Measurements from ENCODE around the gene FBN1.

The FBN1 gene

GRCh38 chr15:48459571-48460442 lies 185.7 kb downstream of the FBN1 start:
- DNase-seq (ENCODE audit: low spot score in 2 of 2), result no peak
- in situ Hi-C loops (cut with MboI; ENCODE audit: low sequenced_read_pairs), result no loop called here

GRCh38 chr15:48458876-48459275 lies 186.6 kb downstream of the FBN1 start:
- no peaks in the 10 kb centered on the region for H3K36me3 ChIP-seq (replicated peaks)
- H3K27me3 ChIP-seq (ENCODE audit: low read depth), result no peaks in the 10 kb centered on the region
- DNase-seq (ENCODE audit: low spot score in 2 of 2), result no peak
- in situ Hi-C loops (cut with MboI; ENCODE audit: low sequenced_read_pairs), result no loop called here
- no peak overlapping the region for H3K4me3 ChIP-seq
- no peaks in the 10 kb centered on the region for H3K4me1 ChIP-seq
- no peaks in the 10 kb centered on the region for H3K9me3 ChIP-seq

More at GRCh38 chr15:48459571-48460442, 185.7 kb downstream of the FBN1 start:
- no peaks in the 10 kb centered on the region for H3K9me3 ChIP-seq
- no peak overlapping the region for H3K4me3 ChIP-seq
- no peaks in the 10 kb centered on the region for H3K27me3 ChIP-seq (ENCODE audit: low read depth)
- no peaks in the 10 kb centered on the region for H3K4me1 ChIP-seq
- no peaks in the 10 kb centered on the region for H3K36me3 ChIP-seq (replicated peaks)

GRCh38 chr15:48456134-48456533 lies 189.4 kb downstream of the FBN1 start:
- Histone ChIP-seq H3K4me3 (no peak overlapping the region), H3K4me1 (no peaks in the 10 kb centered on the region), H3K9me3 (no peaks in the 10 kb centered on the region), H3K36me3 (replicated peaks) (no peaks in the 10 kb centered on the region), H3K27me3 (ENCODE audit: low read depth) (no peaks in the 10 kb centered on the region)
- in situ Hi-C loops (cut with MboI; ENCODE audit: low sequenced_read_pairs), result no loop called here
- DNase-seq (ENCODE audit: low spot score in 2 of 2), result no peak

DNA sequence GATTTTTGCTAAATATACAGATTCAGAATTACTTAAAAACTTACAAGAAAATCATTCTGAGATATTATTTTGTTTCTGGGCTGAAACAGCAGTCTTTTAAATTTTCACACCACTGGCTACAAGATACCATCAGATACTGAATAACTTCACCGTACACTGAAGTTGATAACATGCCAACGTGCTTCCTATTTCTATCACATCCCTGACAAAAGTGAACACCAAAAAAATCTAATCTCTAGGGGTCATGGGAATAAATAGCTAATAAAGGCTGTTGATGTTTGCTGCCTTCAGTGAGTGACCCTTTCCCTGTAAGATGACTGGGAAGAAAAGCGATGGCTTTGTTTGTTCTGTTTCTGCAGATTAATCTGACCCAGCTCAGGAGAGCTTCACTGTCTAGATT lies 193.8 kb downstream of the FBN1 start:
- in situ Hi-C loops (cut with MboI; ENCODE audit: low sequenced_read_pairs), result no loop called here
- Histone ChIP-seq H3K4me3 (no peak overlapping the region), H3K27me3 (ENCODE audit: low read depth) (no peaks in the 10 kb centered on the region), H3K9me3 (no peaks in the 10 kb centered on the region), H3K36me3 (replicated peaks) (no peaks in the 10 kb centered on the region), H3K4me1 (no peaks in the 10 kb centered on the region)
- no peak for DNase-seq (ENCODE audit: low spot score in 2 of 2)

DNA sequence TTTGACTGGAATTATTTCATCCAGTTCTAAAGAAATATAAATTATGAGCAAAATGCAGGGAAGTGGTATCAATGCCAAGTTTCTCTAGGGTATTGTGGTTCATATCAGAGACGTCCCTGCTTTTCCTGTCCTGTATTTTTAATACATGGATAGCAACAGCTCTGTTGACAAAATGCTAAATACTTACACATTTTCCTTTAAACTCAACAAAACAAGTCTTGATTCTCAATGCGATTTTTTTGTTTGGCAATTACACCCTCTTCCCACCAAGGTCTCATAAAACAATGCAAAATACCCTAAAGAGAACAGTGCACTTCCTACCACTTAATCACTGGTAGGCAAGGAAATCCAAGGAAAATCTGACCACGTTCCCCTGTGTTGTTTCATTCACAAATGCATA lies 194.3 kb downstream of the FBN1 start:
- H3K4me1 ChIP-seq, result no peaks in the 10 kb centered on the region
- H3K4me3 ChIP-seq, result no peak overlapping the region
- H3K9me3 ChIP-seq, result no peaks in the 10 kb centered on the region
- in situ Hi-C loops (cut with MboI; ENCODE audit: low sequenced_read_pairs), result no loop called here
- H3K27me3 ChIP-seq (ENCODE audit: low read depth), result no peaks in the 10 kb centered on the region
- H3K36me3 ChIP-seq (replicated peaks), result no peaks in the 10 kb centered on the region
- no peak for DNase-seq (ENCODE audit: low spot score in 2 of 2)

GRCh38 chr15:48449734-48450133 lies 195.8 kb downstream of the FBN1 start:
- H3K27me3 ChIP-seq (ENCODE audit: low read depth), result no peaks in the 10 kb centered on the region
- H3K9me3 ChIP-seq, result no peaks in the 10 kb centered on the region
- H3K36me3 ChIP-seq (replicated peaks), result no peaks in the 10 kb centered on the region
- no peaks in the 10 kb centered on the region for H3K4me1 ChIP-seq
- no peak for DNase-seq (ENCODE audit: low spot score in 2 of 2)
- in situ Hi-C loops (cut with MboI; ENCODE audit: low sequenced_read_pairs), result no loop called here
- no peak overlapping the region for H3K4me3 ChIP-seq

- no peak for DNase-seq (ENCODE audit: low spot score in 2 of 2)
- Histone ChIP-seq H3K9me3 (no peaks in the 10 kb centered on the region), H3K4me1 (no peaks in the 10 kb centered on the region), H3K36me3 (replicated peaks) (no peaks in the 10 kb centered on the region), H3K27me3 (ENCODE audit: low read depth) (no peaks in the 10 kb centered on the region), H3K4me3 (no peak overlapping the region)
- in situ Hi-C loops (cut with MboI; ENCODE audit: low sequenced_read_pairs), result no loop called here
Observed at GRCh38 chr15:48447657-48448056, 197.9 kb downstream of the FBN1 start.

- no peak for DNase-seq (ENCODE audit: low spot score in 2 of 2)
- no peaks in the 10 kb centered on the region for H3K27me3 ChIP-seq (ENCODE audit: low read depth)
- H3K36me3 ChIP-seq (replicated peaks), result no peaks in the 10 kb centered on the region
- no peak overlapping the region for H3K4me3 ChIP-seq
- no peaks in the 10 kb centered on the region for H3K9me3 ChIP-seq
- H3K4me1 ChIP-seq, result no peaks in the 10 kb centered on the region
- in situ Hi-C loops (cut with MboI; ENCODE audit: low sequenced_read_pairs), result no loop called here
Observed at GRCh38 chr15:48447058-48447457, 198.5 kb downstream of the FBN1 start.

GRCh38 chr15:48442011-48442410 lies 203.5 kb downstream of the FBN1 start:
- H3K4me3 ChIP-seq, result no peak overlapping the region
- DNase-seq (ENCODE audit: low spot score in 2 of 2), result no peak
- no peaks in the 10 kb centered on the region for H3K9me3 ChIP-seq
- in situ Hi-C loops (cut with MboI; ENCODE audit: low sequenced_read_pairs), result no loop called here
- no peaks in the 10 kb centered on the region for H3K4me1 ChIP-seq
- no peaks in the 10 kb centered on the region for H3K36me3 ChIP-seq (replicated peaks)
- H3K27me3 ChIP-seq (ENCODE audit: low read depth), result no peaks in the 10 kb centered on the region

GRCh38 chr15:48440084-48440483 lies 205.4 kb downstream of the FBN1 start:
- no peaks in the 10 kb centered on the region for H3K4me1 ChIP-seq
- DNase-seq (ENCODE audit: low spot score in 2 of 2), result no peak
- in situ Hi-C loops (cut with MboI; ENCODE audit: low sequenced_read_pairs), result no loop called here
- H3K36me3 ChIP-seq (replicated peaks), result no peaks in the 10 kb centered on the region
- H3K9me3 ChIP-seq, result no peaks in the 10 kb centered on the region
- no peak overlapping the region for H3K4me3 ChIP-seq
- no peaks in the 10 kb centered on the region for H3K27me3 ChIP-seq (ENCODE audit: low read depth)

DNA sequence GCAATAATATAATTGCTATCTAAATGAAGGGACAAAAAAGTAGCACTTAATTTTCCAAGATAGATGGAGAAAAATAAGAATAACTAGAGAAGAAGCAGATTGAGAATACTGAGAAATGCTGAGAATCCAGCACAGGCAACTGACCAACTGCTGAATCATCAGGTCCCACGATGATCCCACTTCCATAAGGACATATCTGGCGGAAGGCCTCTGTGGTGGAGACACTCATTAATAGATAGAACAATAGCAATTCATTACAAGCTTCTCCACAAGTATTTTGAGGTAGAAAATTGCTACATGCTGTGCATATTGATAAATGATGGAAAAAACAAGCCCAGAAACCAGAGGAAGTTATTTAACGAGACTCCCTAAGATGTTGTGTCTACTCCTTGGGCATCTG lies 208.3 kb downstream of the FBN1 start:
- H3K27me3 ChIP-seq (ENCODE audit: low read depth), result no peaks in the 10 kb centered on the region
- no peak overlapping the region for H3K4me3 ChIP-seq
- in situ Hi-C loops (cut with MboI; ENCODE audit: low sequenced_read_pairs), result no loop called here
- H3K36me3 ChIP-seq (replicated peaks), result no peaks in the 10 kb centered on the region
- H3K4me1 ChIP-seq, result no peaks in the 10 kb centered on the region
- DNase-seq (ENCODE audit: low spot score in 2 of 2), result no peak
- no peaks in the 10 kb centered on the region for H3K9me3 ChIP-seq

DNA sequence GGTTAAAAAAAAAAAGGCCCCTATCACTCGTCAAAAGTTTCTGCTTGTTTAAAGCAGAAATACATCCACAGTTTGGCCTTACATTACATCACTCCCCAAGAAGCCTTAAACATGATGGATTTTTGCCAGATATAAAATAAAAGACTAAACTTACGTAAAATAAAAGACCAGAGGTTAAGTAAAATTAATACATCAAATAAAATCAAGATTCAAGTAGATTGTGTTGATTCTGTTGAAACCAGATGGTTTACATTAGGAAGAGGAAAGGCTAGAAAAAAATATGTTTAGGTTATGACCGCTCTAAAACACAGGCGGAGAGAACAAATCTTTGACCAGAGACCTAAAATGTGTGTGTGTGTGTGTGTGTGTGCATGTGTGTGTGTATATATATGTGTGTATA lies 210.2 kb downstream of the FBN1 start:
- no peaks in the 10 kb centered on the region for H3K4me1 ChIP-seq
- no peak overlapping the region for H3K4me3 ChIP-seq
- in situ Hi-C loops (cut with MboI; ENCODE audit: low sequenced_read_pairs), result no loop called here
- no peaks in the 10 kb centered on the region for H3K36me3 ChIP-seq (replicated peaks)
- DNase-seq (ENCODE audit: low spot score in 2 of 2), result no peak
- H3K27me3 ChIP-seq (ENCODE audit: low read depth), result no peaks in the 10 kb centered on the region
- H3K9me3 ChIP-seq, result no peaks in the 10 kb centered on the region

GRCh38 chr15:48433226-48433886 lies 212.2 kb downstream of the FBN1 start:
- H3K36me3 ChIP-seq (replicated peaks), result no peaks in the 10 kb centered on the region
- in situ Hi-C loops (cut with MboI; ENCODE audit: low sequenced_read_pairs), result no loop called here
- no peaks in the 10 kb centered on the region for H3K4me1 ChIP-seq
- no peak for DNase-seq (ENCODE audit: low spot score in 2 of 2)
- no peaks in the 10 kb centered on the region for H3K9me3 ChIP-seq
- no peaks in the 10 kb centered on the region for H3K27me3 ChIP-seq (ENCODE audit: low read depth)
- H3K4me3 ChIP-seq, result no peak overlapping the region

GRCh38 chr15:48432688-48433087 lies 212.8 kb downstream of the FBN1 start:
- Histone ChIP-seq H3K9me3 (no peaks in the 10 kb centered on the region), H3K36me3 (replicated peaks) (no peaks in the 10 kb centered on the region), H3K4me3 (no peak overlapping the region), H3K27me3 (ENCODE audit: low read depth) (no peaks in the 10 kb centered on the region), H3K4me1 (no peaks in the 10 kb centered on the region)
- no peak for DNase-seq (ENCODE audit: low spot score in 2 of 2)
- in situ Hi-C loops (cut with MboI; ENCODE audit: low sequenced_read_pairs), result no loop called here

All from HAP-1 (cell line).